HepG2 (cell line): ENCODE results near the gene EPB41L5. TPM values are rescaled to one million over a fixed set of nuclear protein-coding genes. Genes with fewer than 3 reads are reported as not detected.
A peak's percentile ranks its signal among the peaks of the same experiment; 100 is the strongest.

Source experiments
- AHR ChIP-seq: IDR thresholded peaks from 2 replicates; pipeline ENCODE4 v1.6.1; 2018; ENCODE audit warnings: missing genetic modification reagents, missing compliant biosample characterization
- ATF7 ChIP-seq, 2 experiments: fragments of 450-650 bp in 1 of 2; sonication (generic) in 1 of 2; formaldehyde crosslinking in 1 of 2; IDR thresholded peaks; 2 replicates each; pipeline versions ENCODE4 v1.4.0 to v1.6.1; 2016 to 2020; ENCODE audit warnings: antibody characterized with exemption in 1 of 2, mild to moderate bottlenecking in 1 of 2, missing genetic modification reagents in 1 of 2
- ESRRA ChIP-seq: sonication (generic); formaldehyde crosslinking; IDR thresholded peaks from 2 replicates; pipeline ENCODE4 v1.5.1; 2020; ENCODE audit warnings: mild to moderate bottlenecking, low read depth, missing genetic modification reagents
- HNF4G ChIP-seq, 2 experiments: sonication (generic) in 1 of 2; formaldehyde crosslinking in 1 of 2; IDR thresholded peaks; 2 replicates each; pipeline versions ENCODE4 v1.4.0 to v1.6.1; 2011 to 2020; ENCODE audit warnings: borderline replicate concordance in 2 of 2, low read depth in 2 of 2, mild to moderate bottlenecking in 2 of 2, low read length in 1 of 2, missing genetic modification reagents in 1 of 2, moderate library complexity in 1 of 2
- KAT8 ChIP-seq: IDR thresholded peaks from 2 replicates; pipeline ENCODE4 v1.6.1; 2016; ENCODE audit warnings: missing genetic modification reagents, missing compliant biosample characterization
- KDM5B ChIP-seq: sonication (generic); formaldehyde crosslinking; IDR thresholded peaks from 2 replicates; pipeline ENCODE4 v1.4.0; 2020; ENCODE audit warnings: missing genetic modification reagents, mild to moderate bottlenecking, borderline replicate concordance
- KLF9 ChIP-seq: IDR thresholded peaks from 2 replicates; pipeline ENCODE4 v1.6.1; 2016; ENCODE audit warnings: low read depth
- MAFK ChIP-seq, 2 experiments: IDR thresholded peaks in 1 of 2; conservative IDR thresholded peaks in 1 of 2; 2 replicates each; pipeline ENCODE4 v1.6.1; 2011; ENCODE audit warnings: improper control_type of control experiment in 2 of 2, low read length in 2 of 2
- MZF1 ChIP-seq: sonication (generic); formaldehyde crosslinking; IDR thresholded peaks from 2 replicates; pipeline ENCODE4 v1.8.1; 2023; ENCODE audit warnings: mild to moderate bottlenecking, missing genetic modification reagents, borderline replicate concordance
- POGZ ChIP-seq: sonication (generic); formaldehyde crosslinking; IDR thresholded peaks from 2 replicates; pipeline ENCODE4 v1.4.0; 2020; ENCODE audit warnings: mild to moderate bottlenecking, missing genetic modification reagents
- RFX5 ChIP-seq: IDR thresholded peaks from 2 replicates; pipeline ENCODE4 v1.6.1; 2011; ENCODE audit warnings: low read depth, low read length, improper control_type of control experiment
- SRSF1 ChIP-seq: fragments of 200-400 bp; formaldehyde crosslinking; optimal IDR thresholded peaks from 2 replicates; pipeline ENCODE3; 2017; ENCODE audit warnings: mild to moderate bottlenecking, low read depth, low read length, moderate library complexity
- SSRP1 ChIP-seq: IDR thresholded peaks from 2 replicates; pipeline ENCODE4 v1.6.1; 2016; ENCODE audit warnings: control low read depth
- TAF1 ChIP-seq: sonication (generic); formaldehyde crosslinking; IDR thresholded peaks from 2 replicates; pipeline ENCODE4 v1.4.0; 2020; ENCODE audit warnings: missing genetic modification reagents
- ZNF143 ChIP-seq: sonication (generic); formaldehyde crosslinking; IDR thresholded peaks from 2 replicates; pipeline ENCODE4 v1.4.0; 2020; ENCODE audit warnings: missing genetic modification reagents
- ZNF530 ChIP-seq: sonication (generic); formaldehyde crosslinking; IDR thresholded peaks from 2 replicates; pipeline ENCODE4 v1.5.0; 2020; ENCODE audit warnings: low read depth, mild to moderate bottlenecking, missing genetic modification reagents
- ZNF558 ChIP-seq: sonication (generic); formaldehyde crosslinking; IDR thresholded peaks from 2 replicates; pipeline ENCODE4 v1.9.0; 2022; ENCODE audit warnings: mild to moderate bottlenecking, missing genetic modification reagents, borderline replicate concordance
- ZNF567 ChIP-seq: sonication (generic); formaldehyde crosslinking; IDR thresholded peaks from 2 replicates; pipeline ENCODE4 v1.8.1; 2023; ENCODE audit warnings: mild to moderate bottlenecking, missing genetic modification reagents, borderline replicate concordance
- ZNF652 ChIP-seq: IDR thresholded peaks from 2 replicates; pipeline ENCODE4 v1.6.1; 2016; ENCODE audit warnings: low read depth, borderline replicate concordance
- ZNF660 ChIP-seq: sonication (generic); formaldehyde crosslinking; IDR thresholded peaks from 2 replicates; pipeline ENCODE4 v1.5.1; 2020; ENCODE audit warnings: mild to moderate bottlenecking, low read depth, missing genetic modification reagents, borderline replicate concordance
- ZNF703 ChIP-seq: sonication (generic); formaldehyde crosslinking; IDR thresholded peaks from 2 replicates; pipeline ENCODE4 v1.5.1; 2020; ENCODE audit warnings: missing genetic modification reagents, mild to moderate bottlenecking, moderate library complexity, borderline replicate concordance
- ZNF773 ChIP-seq: sonication (generic); formaldehyde crosslinking; IDR thresholded peaks from 2 replicates; pipeline ENCODE4 v1.4.0; 2020; ENCODE audit warnings: missing genetic modification reagents, borderline replicate concordance
- ZNF781 ChIP-seq: sonication (generic); formaldehyde crosslinking; IDR thresholded peaks from 2 replicates; pipeline ENCODE4 v1.5.1; 2020; ENCODE audit warnings: borderline replicate concordance, mild to moderate bottlenecking, missing genetic modification reagents; ENCODE audit errors: not compliant biosample characterization
- polyA plus RNA-seq, 8 experiments: library from polyadenylated mRNA; depleted of rRNA in 3 of 8; stranded (reverse) in 7 of 8; unstranded in 1 of 8; fragments of >200 nt; fragmentation: Illumina TruSeq in 4 of 8; extraction: Trizol in 4 of 8; gene quantifications; 2 replicates each; pipeline versions ENCODE4 v1.2.1 to v1.2.3, GENCODE V29; 2011 to 2016; ENCODE audit warnings: low read depth in 4 of 8, missing spikeins in 1 of 8, mixed read lengths in 1 of 8; ENCODE audit not compliant: insufficient read depth in 1 of 8
- total RNA-seq, 5 experiments: library from RNA; depleted of rRNA; stranded (reverse); fragments of >200 nt; fragmentation: Illumina TruSeq; extraction: Trizol; gene quantifications; 2 replicates each; pipeline ENCODE4 v1.2.3, GENCODE V29; 2016; ENCODE audit warnings: low read depth in 1 of 5
- TF ChIP-seq, protein P1 (sequence below): sonication (generic); formaldehyde crosslinking; IDR thresholded peaks from 2 replicates; pipeline ENCODE4 v1.5.1; 2020; ENCODE audit warnings: mild to moderate bottlenecking, missing genetic modification reagents, moderate library complexity

The EPB41L5 gene
- total and polyA plus RNA-seq, 2 of the 13 experiments (the other 11 are each of a cell fraction or from before 2014, with no cell fraction given) = 40.5 to 47.5 TPM

GRCh38 chr2:120223034-120223912, 210.4 kb downstream of the EPB41L5 start, which contains the start of gene TMEM185B (continued):
- TF ChIP-seq, protein P1, sequence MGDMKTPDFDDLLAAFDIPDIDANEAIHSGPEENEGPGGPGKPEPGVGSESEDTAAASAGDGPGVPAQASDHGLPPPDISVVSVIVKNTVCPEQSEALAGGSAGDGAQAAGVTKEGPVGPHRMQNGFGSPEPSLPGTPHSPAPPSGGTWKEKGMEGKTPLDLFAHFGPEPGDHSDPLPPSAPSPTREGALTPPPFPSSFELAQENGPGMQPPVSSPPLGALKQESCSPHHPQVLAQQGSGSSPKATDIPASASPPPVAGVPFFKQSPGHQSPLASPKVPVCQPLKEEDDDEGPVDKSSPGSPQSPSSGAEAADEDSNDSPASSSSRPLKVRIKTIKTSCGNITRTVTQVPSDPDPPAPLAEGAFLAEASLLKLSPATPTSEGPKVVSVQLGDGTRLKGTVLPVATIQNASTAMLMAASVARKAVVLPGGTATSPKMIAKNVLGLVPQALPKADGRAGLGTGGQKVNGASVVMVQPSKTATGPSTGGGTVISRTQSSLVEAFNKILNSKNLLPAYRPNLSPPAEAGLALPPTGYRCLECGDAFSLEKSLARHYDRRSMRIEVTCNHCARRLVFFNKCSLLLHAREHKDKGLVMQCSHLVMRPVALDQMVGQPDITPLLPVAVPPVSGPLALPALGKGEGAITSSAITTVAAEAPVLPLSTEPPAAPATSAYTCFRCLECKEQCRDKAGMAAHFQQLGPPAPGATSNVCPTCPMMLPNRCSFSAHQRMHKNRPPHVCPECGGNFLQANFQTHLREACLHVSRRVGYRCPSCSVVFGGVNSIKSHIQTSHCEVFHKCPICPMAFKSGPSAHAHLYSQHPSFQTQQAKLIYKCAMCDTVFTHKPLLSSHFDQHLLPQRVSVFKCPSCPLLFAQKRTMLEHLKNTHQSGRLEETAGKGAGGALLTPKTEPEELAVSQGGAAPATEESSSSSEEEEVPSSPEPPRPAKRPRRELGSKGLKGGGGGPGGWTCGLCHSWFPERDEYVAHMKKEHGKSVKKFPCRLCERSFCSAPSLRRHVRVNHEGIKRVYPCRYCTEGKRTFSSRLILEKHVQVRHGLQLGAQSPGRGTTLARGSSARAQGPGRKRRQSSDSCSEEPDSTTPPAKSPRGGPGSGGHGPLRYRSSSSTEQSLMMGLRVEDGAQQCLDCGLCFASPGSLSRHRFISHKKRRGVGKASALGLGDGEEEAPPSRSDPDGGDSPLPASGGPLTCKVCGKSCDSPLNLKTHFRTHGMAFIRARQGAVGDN (CRISPR knock-in tag) = peak; percentile 82
- TF ChIP-seq ZNF703 (0 out of 2 replicates have a peak, but pooled peaks have one; percentile 45), ESRRA (CRISPR knock-in tag) (peak; percentile 16; the same call in 1 of the 2 replicates), KLF9 (CRISPR knock-in tag) (no peak), SSRP1 (CRISPR knock-in tag) (no peak; the same call in 1 of the 2 replicates), ZNF567 (0 out of 2 replicates have a peak, but pooled peaks have one; percentile 47), ZNF660 (no peak), AHR (CRISPR knock-in tag) (no peak), KDM5B (CRISPR knock-in tag) (peak; percentile 63), MAFK (conservative IDR thresholded peaks at IDR 0.05 in 1 of 2, IDR thresholded peaks at IDR 0.05 in 1 of 2; ENCODE audit: low read length in 2 of 2) (no peak), ATF7 (IDR thresholded peaks at IDR 0.05) (no peak), ATF7 (CRISPR knock-in tag; IDR thresholded peaks at IDR 0.05) (peak; percentile 18; the same call in 1 of the 2 replicates), ZNF773 (CRISPR knock-in tag) (no peak), ZNF652 (no peak), ZNF781 (CRISPR knock-in tag) (no peak), KAT8 (CRISPR knock-in tag) (peak; percentile 33; the same call in 1 of the 2 replicates), MZF1 (CRISPR knock-in tag) (no peak), TAF1 (CRISPR knock-in tag) (no peak), ZNF143 (CRISPR knock-in tag) (no peak), POGZ (CRISPR knock-in tag) (no peak), RFX5 (no peak), SRSF1 (no peak), ZNF530 (no peak), ZNF558 (CRISPR knock-in tag) (peak; percentile 33; the same call in 1 of the 2 replicates), HNF4G (IDR thresholded peaks at IDR 0.05; ENCODE audit: borderline replicate concordance, low read depth, low read length) (no peak), HNF4G (CRISPR knock-in tag; IDR thresholded peaks at IDR 0.05; ENCODE audit: borderline replicate concordance, low read depth) (0 out of 2 replicates have a peak, but pooled peaks have one; percentile 31)
